ENCODE measurements around the gene RER1.

RER1 gene

DNA sequence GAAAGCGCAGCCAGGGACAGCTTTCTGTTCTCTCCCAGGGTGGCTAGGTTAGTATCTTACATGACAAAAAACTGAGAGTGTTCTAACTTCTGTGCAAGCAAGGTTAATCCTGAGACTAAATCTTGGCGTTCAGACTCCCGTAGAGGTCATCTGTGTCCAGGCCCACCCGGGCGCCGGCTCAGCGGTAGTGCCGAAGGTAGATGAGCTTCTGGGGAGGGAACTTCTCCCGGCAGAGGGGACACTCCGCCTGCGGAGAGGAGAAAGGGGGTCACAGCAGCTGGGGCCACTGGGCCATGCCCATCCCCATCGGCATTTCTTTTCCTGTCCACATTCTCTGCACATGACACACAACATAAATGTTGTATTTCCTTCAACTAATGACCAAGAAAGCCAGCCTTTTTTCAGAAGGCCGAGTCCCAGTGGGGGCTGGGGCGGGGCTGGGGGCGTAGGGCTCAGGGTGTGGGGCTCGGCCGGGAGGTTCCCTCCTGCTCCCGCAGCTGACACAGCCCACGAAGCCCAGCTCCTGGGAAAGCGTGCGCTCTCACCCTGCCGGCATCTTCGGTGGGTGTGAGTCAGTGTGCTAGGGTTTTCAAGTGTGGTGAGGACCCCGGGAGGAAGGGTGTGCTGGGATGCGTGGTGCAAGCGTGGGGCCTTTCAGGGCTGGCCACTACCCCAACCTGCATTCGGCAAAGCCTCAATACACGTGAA, 14.1 kb downstream of the RER1 start:
- H4K20me1 ChIP-seq (ENCODE audit: insufficient read depth, low read length): no peaks in the 10 kb centered on the region
- H3K4me3 ChIP-seq (ENCODE audit: low read length): no peak overlapping the region
- H2AFZ ChIP-seq (ENCODE audit: low read length): no peak overlapping the region
- no peak overlapping the region for H3K27ac ChIP-seq (ENCODE audit: low read length)
- no peaks in the 10 kb centered on the region for H3K4me1 ChIP-seq (ENCODE audit: low read length)
- peaks cover 7% of the 10 kb centered on the region; the same call in 1 of the 2 replicates for H3F3A ChIP-seq (ENCODE audit: insufficient read depth, low read length)
- H3K79me2 ChIP-seq (ENCODE audit: low read length): no peaks in the 10 kb centered on the region
- H3K9me3 ChIP-seq (replicated peaks; ENCODE audit: insufficient read depth, low read length): no peaks in the 10 kb centered on the region
- no peaks in the 10 kb centered on the region for H3K27me3 ChIP-seq (replicated peaks; ENCODE audit: insufficient read depth, low read length)
- TF ChIP-seq EZH2phosphoT487 (IDR thresholded peaks at IDR 0.05; ENCODE audit: low read length) (no peak), CTCF (IDR thresholded peaks at IDR 0.05; ENCODE audit: low read length) (no peak), EZH2 (optimal IDR thresholded peaks at IDR 0.05; ENCODE audit: low read depth, low read length) (no peak)
- H3K9me2 ChIP-seq (replicated peaks; ENCODE audit: insufficient read depth, low read length): no peaks in the 10 kb centered on the region
- no peak overlapping the region for H3K4me2 ChIP-seq (ENCODE audit: low read depth, low read length)
- DNase-seq: no peak
- H3K36me3 ChIP-seq (replicated peaks; ENCODE audit: insufficient read depth, low read length): no peaks in the 10 kb centered on the region
- H3K9ac ChIP-seq (ENCODE audit: low read length): no peak overlapping the region

- Histone ChIP-seq H3K79me2 (ENCODE audit: low read length) (peaks cover 1% of the 10 kb centered on the region), H3F3A (ENCODE audit: insufficient read depth, low read length) (peaks cover 7% of the 10 kb centered on the region; the same call in 1 of the 2 replicates), H3K4me1 (ENCODE audit: low read length) (no peaks in the 10 kb centered on the region), H3K27me3 (replicated peaks; ENCODE audit: insufficient read depth, low read length) (no peaks in the 10 kb centered on the region), H4K20me1 (ENCODE audit: insufficient read depth, low read length) (no peaks in the 10 kb centered on the region), H3K9me3 (replicated peaks; ENCODE audit: insufficient read depth, low read length) (no peaks in the 10 kb centered on the region), H3K27ac (ENCODE audit: low read length) (no peak overlapping the region), H3K4me3 (ENCODE audit: low read length) (no peak overlapping the region), H3K36me3 (replicated peaks; ENCODE audit: insufficient read depth, low read length) (no peaks in the 10 kb centered on the region), H3K4me2 (ENCODE audit: low read depth, low read length) (no peak overlapping the region), H2AFZ (ENCODE audit: low read length) (no peak overlapping the region), H3K9me2 (replicated peaks; ENCODE audit: insufficient read depth, low read length) (no peaks in the 10 kb centered on the region), H3K9ac (ENCODE audit: low read length) (no peak overlapping the region)
- TF ChIP-seq EZH2 (optimal IDR thresholded peaks at IDR 0.05; ENCODE audit: low read depth, low read length): no peak
- no peak for TF ChIP-seq CTCF (IDR thresholded peaks at IDR 0.05; ENCODE audit: low read length)
- no peak for TF ChIP-seq EZH2phosphoT487 (IDR thresholded peaks at IDR 0.05; ENCODE audit: low read length)
- no peak for DNase-seq
Measured at GRCh38 chr1:2406451-2407041, 14.9 kb downstream of the RER1 start.

DNA sequence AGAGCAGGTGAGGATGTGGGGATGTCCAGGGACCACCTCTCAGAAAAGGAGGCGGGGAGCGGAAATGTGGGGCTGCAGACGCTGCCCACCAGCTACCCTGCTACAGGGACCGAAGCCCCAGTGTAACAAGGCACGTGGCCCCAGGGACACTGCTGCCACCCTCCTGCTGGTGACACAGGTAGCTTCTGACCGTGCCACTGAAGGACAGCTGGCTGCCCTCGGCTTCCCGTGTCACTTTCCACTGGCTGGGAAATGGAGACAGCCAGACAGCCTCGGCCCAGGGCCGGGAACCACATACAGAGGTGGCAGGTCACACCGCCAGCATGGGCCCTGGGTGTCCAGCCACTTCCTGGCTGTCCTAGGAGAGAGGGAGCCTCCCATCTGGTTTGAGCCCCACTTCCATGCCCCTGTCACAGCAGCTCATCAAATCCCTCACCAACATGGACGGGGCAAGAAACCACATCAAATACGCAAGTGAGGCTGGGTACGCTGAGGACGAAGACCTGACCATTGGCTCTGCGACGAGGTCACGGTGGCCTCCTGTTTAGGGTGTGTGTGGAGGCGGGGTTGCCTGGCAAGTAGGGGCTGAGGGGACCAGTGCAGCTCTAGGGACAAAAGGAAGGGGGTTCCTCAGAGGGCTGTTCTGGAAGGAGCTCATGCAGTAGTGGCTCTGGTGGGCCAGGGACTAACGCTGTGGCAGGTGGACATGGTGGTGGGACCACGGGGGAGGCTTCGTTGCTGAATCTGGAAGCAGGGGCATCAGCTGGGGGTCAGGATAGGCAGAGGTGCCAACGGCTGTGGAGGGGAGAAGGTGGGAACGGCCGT, 15.7 kb downstream of the RER1 start:
- no peak overlapping the region for H3K9ac ChIP-seq (ENCODE audit: low read length)
- no peaks in the 10 kb centered on the region for H3K9me2 ChIP-seq (replicated peaks; ENCODE audit: insufficient read depth, low read length)

More for the DNA sequence above, 15.7 kb downstream of the RER1 start:
- no peaks in the 10 kb centered on the region for H3K36me3 ChIP-seq (replicated peaks; ENCODE audit: insufficient read depth, low read length)
- no peak overlapping the region for H3K27ac ChIP-seq (ENCODE audit: low read length)
- TF ChIP-seq EZH2phosphoT487 (IDR thresholded peaks at IDR 0.05; ENCODE audit: low read length) (no peak), EZH2 (optimal IDR thresholded peaks at IDR 0.05; ENCODE audit: low read depth, low read length) (no peak), CTCF (IDR thresholded peaks at IDR 0.05; ENCODE audit: low read length) (no peak)
- H3K4me1 ChIP-seq (ENCODE audit: low read length): no peaks in the 10 kb centered on the region
- H3K9me3 ChIP-seq (replicated peaks; ENCODE audit: insufficient read depth, low read length): no peaks in the 10 kb centered on the region
- no peaks in the 10 kb centered on the region for H3K27me3 ChIP-seq (replicated peaks; ENCODE audit: insufficient read depth, low read length)
- no peaks in the 10 kb centered on the region for H4K20me1 ChIP-seq (ENCODE audit: insufficient read depth, low read length)
- H3F3A ChIP-seq (ENCODE audit: insufficient read depth, low read length): peaks cover 7% of the 10 kb centered on the region; the same call in 1 of the 2 replicates
- no peak overlapping the region for H2AFZ ChIP-seq (ENCODE audit: low read length)
- H3K4me3 ChIP-seq (ENCODE audit: low read length): no peak overlapping the region
- peaks cover 7% of the 10 kb centered on the region for H3K79me2 ChIP-seq (ENCODE audit: low read length)
- DNase-seq: no peak
- no peak overlapping the region for H3K4me2 ChIP-seq (ENCODE audit: low read depth, low read length)
